HG03066 (cell line): ENCODE results near the gene CD79A.

Source experiments
- ATAC-seq: cut with Tn5 transposase; IDR thresholded peaks from one replicate; pipeline ENCODE4 v1.9.1; 2021; ENCODE audit warnings: low read depth; ENCODE audit not compliant: unreplicated experiment

CD79A gene

DNA sequence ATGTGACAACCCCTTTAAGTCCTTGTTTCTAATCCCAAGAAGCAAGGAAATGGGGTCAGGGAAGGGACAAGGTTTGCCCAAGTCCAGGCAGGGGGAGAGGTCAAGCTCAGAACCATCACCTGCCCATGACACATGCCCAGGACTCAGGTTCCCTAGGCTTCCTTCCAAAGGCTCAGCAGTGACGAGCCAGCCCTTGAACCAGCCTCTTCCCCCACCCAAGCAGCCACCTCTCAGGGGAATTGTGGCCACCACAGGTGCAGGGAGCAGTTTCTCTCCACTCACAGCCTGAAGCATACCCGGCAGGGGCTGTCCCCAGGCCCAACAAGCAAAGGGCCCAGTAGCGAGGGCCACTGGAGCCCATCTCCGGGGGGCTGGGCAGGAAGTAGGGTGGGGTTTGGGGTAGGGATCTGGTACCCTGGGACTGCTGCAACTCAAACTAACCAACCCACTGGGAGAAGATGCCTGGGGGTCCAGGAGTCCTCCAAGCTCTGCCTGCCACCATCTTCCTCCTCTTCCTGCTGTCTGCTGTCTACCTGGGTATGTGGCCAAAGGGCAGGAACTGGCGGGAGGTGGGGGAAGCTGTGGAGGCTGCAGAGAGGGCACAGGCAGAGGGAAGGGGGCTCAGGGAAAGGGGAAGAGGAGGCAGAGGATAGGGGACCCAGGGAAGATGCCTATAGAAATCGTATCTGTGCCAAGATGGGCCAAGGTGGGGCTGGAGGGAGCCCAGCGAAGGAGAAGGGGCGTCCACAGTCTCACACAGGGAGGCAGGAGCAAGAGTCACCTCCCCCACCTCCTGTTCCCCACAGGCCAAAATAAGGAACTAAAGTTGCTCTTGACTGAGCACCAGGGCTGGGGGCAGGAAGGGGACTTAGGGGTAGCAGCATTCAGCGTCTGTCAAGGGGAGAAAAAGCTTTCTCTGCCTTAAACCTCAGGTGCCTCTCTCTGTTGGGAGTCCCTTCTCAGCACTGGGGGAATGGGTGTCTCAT is at the start of gene CD79A:
CD79A (plus strand) TSS at position 433 of the 986 bp plus-strand sequence; CDS start at position 459, 26 bp downstream.
- peak; percentile 63 for ATAC-seq

DNA sequence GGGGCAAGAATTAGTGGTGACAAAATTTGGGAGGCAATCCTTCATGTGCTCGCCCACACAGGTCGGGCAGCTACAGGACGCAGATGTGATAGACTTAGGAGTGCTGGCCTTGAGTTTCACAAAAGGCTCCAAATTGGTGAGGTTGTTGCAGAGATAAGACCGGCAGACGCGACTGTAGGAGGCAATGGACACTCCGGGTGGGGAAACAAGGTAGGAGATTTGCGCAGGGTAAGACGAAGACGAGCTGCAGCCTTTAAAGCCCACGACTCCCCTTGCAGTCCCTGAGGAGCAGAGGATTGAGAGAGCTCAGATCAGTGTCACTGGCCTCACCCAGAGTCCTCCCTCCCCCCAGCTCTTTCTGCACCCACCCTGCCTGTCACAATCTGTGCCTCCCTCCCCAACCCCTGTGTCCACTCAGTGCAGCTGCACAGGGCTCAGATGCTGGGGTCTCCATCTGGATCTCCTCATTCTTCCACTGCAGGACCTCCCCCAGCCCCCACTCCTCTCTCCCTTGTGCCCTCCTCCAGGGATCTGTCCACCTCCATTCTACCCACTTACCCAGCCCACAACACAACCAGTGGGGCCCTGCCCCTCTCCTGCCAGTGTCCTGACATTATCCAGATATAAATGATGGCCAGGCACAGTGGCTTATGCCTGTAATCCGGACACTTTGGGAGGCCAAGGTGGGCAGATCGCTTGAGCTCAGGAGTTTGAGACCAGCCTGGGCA is 38.9 kb upstream of the CD79A start:
- ATAC-seq, result no peak

DNA sequence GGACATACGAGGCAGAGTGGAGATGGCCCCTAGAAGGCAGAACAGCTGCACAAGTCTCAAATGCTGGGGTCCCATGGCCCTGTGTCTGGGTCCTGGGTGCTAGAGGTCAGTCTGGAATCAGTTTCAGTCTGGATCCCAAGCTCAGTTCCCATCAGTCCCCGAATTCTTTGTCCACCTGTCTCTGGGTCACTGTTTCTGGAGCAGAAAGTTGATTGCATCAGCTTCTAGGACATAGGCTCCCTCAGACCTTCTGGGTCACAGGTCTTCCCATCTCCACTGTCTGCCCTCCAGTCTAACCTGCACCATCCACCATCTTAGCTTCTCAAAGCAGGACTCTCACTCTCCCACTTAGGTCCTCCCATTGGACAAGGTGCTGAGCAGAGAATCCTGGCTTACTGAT is 37.9 kb upstream of the CD79A start:
- ATAC-seq, result no peak

DNA sequence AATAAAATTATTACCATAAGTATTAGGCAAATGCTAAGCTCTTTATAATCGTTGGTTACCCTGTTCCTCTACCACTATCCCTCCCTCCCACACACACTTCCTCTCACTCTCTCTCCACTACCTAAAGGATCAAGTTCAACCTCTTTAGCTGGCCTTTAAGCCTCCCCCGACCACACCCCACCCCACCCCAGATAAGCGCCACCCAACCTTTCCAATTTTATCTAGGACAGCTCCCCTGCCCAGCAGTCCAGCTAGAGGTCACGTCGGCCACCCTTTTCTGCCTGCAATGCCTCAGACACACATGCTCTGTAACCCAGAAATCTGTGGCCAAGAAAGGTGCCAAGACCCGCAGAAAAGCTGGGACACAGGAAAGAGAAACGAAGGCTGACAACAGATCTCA is 33.7 kb upstream of the CD79A start:
- ATAC-seq, result no peak

DNA sequence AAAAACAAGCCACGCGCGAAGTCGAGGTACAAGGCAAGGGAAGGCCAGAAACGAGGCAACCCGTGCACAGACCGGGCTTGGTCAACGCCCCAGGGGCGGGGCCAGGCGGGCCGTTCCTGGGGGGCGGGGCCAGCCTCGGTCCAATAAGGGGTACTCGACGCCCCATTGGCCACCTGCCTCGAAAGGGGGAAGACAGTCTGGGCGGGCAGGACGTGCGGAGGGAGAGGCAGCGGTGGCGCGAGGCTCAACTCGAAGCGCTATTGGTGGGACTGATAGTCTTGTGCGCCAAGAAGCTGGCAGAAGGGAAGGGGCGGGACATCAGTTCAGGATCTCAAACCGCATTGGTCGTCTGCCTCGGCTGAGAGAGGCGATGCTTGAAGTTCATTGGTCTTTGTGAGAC is 32.5 kb upstream of the CD79A start, which contains the start of gene LYPD4:
LYPD4 (minus strand) TSS at position 83 of the 400 bp plus-strand sequence. CDS start 5,398 bp downstream, outside the sequence.
- ATAC-seq, result no peak

DNA sequence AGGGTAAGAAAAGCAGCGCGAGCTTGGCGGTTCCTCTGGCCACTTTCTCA is 32.3 kb upstream of the CD79A start, which contains the start of gene DMRTC2:
DMRTC2 (plus strand) TSS at position 42 of the 50 bp plus-strand sequence. CDS start 2,387 bp downstream, outside the sequence.
- ATAC-seq, result no peak

GRCh38 chr19:41845051-41845590 is 32.0 kb upstream of the CD79A start:
- ATAC-seq, result no peak

DNA sequence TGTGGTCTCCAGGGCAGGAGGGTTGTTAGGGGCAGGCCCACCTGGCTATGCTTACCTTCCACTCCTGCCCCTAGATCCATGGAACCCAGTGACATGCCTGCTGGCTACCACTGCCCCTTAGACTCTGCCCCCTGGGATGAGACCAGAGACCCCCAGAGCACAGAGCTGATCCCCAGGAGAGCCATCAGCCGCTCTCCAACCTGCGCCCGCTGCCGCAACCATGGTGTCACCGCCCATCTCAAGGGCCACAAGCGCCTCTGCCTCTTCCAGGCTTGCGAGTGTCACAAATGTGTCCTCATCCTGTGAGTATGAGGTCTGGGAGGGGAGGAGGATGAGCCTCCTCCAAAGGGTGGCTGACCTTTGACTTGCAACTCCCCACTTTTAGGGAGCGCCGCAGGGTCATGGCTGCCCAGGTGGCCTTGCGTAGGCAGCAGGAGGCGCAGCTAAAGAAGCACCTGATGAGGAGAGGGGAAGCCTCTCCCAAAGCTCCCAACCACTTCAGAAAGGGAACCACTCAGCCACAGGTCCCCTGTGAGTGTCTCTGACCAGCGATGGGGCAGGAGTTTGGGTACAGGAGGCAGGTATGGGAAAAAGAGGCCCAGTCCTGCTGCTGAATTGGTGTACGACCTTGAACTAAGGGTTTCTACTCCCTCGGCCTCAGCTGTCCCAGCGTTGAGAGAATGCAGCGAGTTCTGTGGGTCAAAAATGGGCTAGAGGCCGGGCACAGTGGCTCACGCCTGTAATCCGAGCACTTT is 29.6 kb upstream of the CD79A start:
- no peak for ATAC-seq

DNA sequence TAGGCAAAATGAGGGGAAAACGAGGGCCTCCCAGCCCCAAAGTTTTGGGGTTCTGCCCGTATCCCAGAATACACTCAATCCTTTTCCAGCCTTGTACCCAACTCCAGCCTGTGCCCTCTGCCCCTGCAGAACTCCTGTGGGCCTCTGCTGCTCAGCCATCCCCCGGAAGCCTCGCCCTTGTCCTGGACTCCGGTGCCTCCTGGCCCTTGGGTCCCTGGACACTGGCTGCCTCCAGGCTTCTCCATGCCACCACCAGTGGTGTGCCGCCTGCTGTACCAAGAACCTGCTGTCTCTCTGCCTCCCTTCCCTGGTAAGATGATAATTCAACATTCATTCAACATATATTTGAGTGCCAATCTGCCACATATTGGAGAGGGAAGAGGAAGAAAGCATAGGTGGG is 28.4 kb upstream of the CD79A start:
- ATAC-seq, result no peak

- no peak for ATAC-seq
Observed at GRCh38 chr19:41849067-41849466, 28.0 kb upstream of the CD79A start.

GRCh38 chr19:41850381-41850780 is 26.7 kb upstream of the CD79A start:
- ATAC-seq, result no peak

GRCh38 chr19:41851456-41851855 is 25.6 kb upstream of the CD79A start:
- ATAC-seq, result no peak

DNA sequence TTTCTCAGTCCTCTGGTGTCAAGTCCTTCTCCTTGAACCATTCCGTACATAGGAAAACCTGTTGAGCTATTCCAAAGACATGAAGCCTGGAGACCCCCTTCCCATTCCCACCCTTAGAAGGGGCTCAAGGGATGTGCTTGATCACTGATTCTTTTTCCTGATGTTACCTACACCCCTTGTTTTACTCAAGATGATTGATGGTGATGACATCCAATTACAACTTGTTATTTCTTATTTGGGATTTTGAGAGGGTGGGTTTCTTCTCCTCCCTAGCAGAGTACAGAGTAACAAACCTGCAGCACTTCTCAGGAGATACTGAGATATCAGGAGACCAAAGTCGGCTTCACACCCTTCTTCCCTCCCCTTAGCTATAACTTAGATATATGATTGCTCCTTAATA is 23.7 kb upstream of the CD79A start:
- ATAC-seq, result no peak

GRCh38 chr19:41853768-41854167 is 23.3 kb upstream of the CD79A start:
- ATAC-seq, result no peak

DNA sequence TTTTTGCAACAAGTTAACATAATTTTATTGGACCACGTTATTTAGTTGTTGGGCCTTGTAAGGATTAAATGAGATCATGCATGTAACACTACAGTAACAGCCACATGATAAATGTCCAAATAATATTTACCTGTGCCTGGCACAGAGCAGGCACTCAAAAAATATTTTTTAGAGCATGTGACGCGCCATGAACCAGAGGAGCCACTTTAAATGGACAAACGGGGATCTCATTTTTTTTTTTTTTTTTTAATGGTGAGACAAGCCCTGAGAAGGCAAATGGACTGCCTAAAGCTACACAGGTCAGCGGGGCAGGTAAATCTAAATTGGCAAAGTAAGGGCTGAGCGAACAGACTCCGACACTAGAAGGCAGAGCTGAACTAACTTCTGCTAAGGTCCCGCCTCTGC is 17.9 kb upstream of the CD79A start:
- no peak for ATAC-seq

DNA sequence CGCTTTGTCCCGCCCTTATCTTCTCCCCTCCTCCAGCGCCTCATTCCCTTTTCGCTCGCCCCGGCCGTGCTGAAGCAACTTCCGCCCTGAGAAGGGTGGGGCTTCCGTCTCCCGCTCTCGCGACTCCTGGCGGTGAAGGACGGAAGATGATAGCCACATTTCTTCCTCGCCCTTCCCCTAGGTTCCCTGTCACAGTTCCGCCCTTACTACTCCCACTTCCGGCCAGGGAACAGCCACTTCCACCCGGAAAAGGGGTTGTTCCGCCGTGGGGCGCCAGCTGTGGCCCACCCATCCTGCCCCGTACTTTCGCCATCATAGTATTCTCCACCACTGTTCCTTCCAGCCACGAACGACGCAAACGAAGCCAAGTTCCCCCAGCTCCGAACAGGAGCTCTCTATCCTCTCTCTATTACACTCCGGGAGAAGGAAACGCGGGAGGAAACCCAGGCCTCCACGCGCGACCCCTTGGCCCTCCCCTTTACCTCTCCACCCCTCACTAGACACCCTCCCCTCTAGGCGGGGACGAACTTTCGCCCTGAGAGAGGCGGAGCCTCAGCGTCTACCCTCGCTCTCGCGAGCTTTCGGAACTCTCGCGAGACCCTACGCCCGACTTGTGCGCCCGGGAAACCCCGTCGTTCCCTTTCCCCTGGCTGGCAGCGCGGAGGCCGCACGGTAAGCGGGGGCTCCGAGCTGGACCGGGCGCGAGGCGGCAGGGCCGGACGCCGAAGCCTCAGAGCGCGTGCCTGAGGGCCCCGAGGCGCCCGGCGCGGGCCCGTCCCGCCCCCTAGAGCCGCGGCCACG is 17.3 kb upstream of the CD79A start, which contains the start of gene RPS19:
RPS19 (plus strand) TSS at position 638 of the 801 bp plus-strand sequence. CDS start 520 bp downstream, outside the sequence.
- peak; percentile 76 for ATAC-seq

DNA sequence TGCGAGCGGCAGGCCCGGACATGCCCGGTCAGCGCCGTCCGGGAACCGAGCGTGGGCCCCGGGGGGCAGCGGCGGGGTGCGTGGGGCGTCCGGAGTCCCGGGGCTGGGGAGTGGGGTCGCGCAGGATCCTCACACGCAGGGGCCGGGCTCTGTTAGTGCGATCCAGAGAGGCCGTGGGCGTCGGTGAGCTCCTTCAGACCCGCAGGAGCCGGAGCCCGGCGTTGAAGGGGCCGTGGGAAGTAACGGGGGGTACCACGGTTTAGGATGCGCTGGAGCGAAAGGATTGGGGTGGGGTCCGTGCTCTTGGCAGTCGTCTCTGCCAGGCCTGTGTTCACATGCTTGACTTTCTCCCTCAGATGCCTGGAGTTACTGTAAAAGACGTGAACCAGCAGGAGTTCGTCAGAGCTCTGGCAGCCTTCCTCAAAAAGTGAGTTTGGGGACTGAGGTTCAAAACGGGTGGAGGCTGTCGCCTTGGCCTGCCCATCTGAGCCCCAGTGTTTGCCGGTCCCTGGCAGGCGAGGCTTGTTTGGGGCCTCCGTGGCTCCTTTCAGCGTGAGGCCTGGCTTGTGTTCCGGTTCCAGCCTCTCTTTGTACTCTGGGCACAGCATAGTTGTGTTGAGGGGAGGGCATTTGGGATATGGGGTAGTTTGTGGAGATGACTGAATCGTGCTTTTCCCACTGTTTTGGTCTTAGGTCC is 16.5 kb upstream of the CD79A start:
- no peak for ATAC-seq

DNA sequence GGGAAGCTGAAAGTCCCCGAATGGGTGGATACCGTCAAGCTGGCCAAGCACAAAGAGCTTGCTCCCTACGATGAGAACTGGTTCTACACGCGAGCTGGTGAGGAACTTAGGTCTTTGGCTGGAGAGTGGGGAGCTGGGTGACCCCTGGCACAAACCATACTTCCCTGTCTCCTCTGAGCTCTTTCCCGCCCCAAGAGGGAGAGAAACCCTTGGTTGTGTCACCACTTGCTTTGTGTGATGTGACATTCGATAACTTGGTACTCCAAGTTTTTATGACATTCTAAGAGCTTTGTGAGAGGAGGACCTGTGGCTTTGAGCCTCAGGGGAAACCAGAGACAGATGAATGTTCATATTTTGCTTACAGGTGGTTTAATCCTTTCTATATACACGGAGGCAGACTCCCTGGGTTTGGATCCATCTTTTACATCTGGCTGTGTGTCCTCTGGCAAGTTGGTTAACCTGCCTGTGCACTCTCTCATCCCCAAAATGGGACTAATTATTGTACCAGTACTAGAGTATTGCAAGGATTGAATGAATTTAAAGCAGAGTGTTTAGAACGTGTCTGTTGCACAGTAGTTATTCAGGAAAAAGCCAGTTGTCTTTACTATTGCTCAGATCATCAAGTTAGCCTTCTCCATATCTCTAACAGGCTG is 15.8 kb upstream of the CD79A start:
- ATAC-seq, result no peak

- ATAC-seq, result no peak
Observed at GRCh38 chr19:41861846-41862245, 15.2 kb upstream of the CD79A start.
